Breast epithelium (tissue), 4 donors: ENCODE measurements around the gene RAMP2. TPM values are rescaled to one million over a fixed set of nuclear protein-coding genes. Genes with fewer than 3 reads are reported as not detected.
A peak's percentile ranks its signal among the peaks of the same experiment; 100 is the strongest.
"Not testable (repeated sequence)": the region's sequence is repeated elsewhere in the genome, so short reads cannot be mapped to it uniquely, and the experiment has no call there.

ENCODE experiments used
- DNase-seq, 2 donors: peaks; one replicate each; pipeline ENCODE4 v3.0.0-alpha.2; 2019; ENCODE audit warnings: low spot score in 2 of 2
- H3K27ac ChIP-seq, 2 donors: fragments of 200-600 bp; sonication (generic) in 1 of 2; one replicate each; pipeline ENCODE4 v1.5.1; 2016 to 2019; ENCODE audit warnings: mild to moderate bottlenecking in 1 of 2
- H3K27me3 ChIP-seq, 2 donors: fragments of 200-600 bp; sonication (generic) in 1 of 2; one replicate each; pipeline versions ENCODE4 v1.5.1 to v1.6.0; 2017 to 2019; ENCODE audit warnings: control low read depth in 1 of 2, mild to moderate bottlenecking in 1 of 2
- H3K36me3 ChIP-seq: fragments of 200-600 bp; one replicate; pipeline ENCODE4 v1.5.1; 2019
- H3K4me1 ChIP-seq, 2 donors: fragments of 200-600 bp; sonication (generic); one replicate each; pipeline ENCODE4 v1.5.1; 2016 to 2019; ENCODE audit warnings: control low read depth in 1 of 2
- H3K4me3 ChIP-seq, 3 donors: fragments of 200-600 bp; sonication (generic); 1 replicate in 2 of 3; 2 replicates in 1 of 3; pipeline ENCODE4 v1.5.1; 2016 to 2019; ENCODE audit warnings: mild to moderate bottlenecking in 3 of 3, moderate library complexity in 2 of 3
- H3K9me3 ChIP-seq, 2 donors: fragments of 200-600 bp; sonication (generic) in 1 of 2; one replicate each; pipeline ENCODE4 v1.5.1; 2016 to 2019; ENCODE audit warnings: control low read depth in 1 of 2
- CTCF ChIP-seq, 3 donors: fragments of 450-650 bp; IDR thresholded peaks; one replicate each; pipeline ENCODE4 v1.5.1; 2016 to 2017; ENCODE audit warnings: antibody characterized with exemption in 3 of 3, mild to moderate bottlenecking in 3 of 3, moderate library complexity in 3 of 3
- POLR2A ChIP-seq: fragments of 450-650 bp; IDR thresholded peaks from one replicate; pipeline ENCODE4 v1.6.1; 2016; ENCODE audit warnings: antibody characterized with exemption, mild to moderate bottlenecking, moderate library complexity
- POLR2AphosphoS5 ChIP-seq, 3 donors: sonication (generic); formaldehyde crosslinking; IDR thresholded peaks; one replicate each; pipeline ENCODE4 v1.6.1; 2017; ENCODE audit warnings: antibody characterized with exemption in 3 of 3
- intact Hi-C: fragments of 100-400 bp; cut with DNase I; formaldehyde crosslinking; loops from one replicate; pipeline ENCODE4 v1.15.1; 2023; ENCODE audit warnings: low total_unique reads
- total RNA-seq, 3 donors: library from RNA; depleted of rRNA; stranded (reverse); fragments of >200 nt; gene quantifications; one replicate each; pipeline ENCODE4 v1.1.0, GENCODE V29; 2016

Gene RAMP2
- total RNA-seq: 100 to 1,000 TPM in 1 of 3 donors, 10 to 100 TPM in 2; 17.9 to 245 (median 29.5) TPM

GRCh38 chr17:42760652-42761581 lies at the start of gene RAMP2:
Gene RAMP2, plus strand, starts transcription at chr17:42761227. Its CDS starts 35 bp downstream, at chr17:42761262.
- Histone ChIP-seq H3K27ac (peak within 1 kb of the TSS; percentile 68 to 72), H3K9me3 (no peaks in the 10 kb centered on the region), H3K36me3 (no peaks in the 10 kb centered on the region), H3K27me3 (no peaks in the 10 kb centered on the region), H3K4me3 (peak within 1 kb of the TSS; percentile 62 to 81 (median 71)), H3K4me1 (no peaks in the 10 kb centered on the region)
- TF ChIP-seq CTCF (IDR thresholded peaks at IDR 0.05) (no peak), POLR2AphosphoS5 (IDR thresholded peaks at IDR 0.05) (no peak)
- intact Hi-C loops: no loop called here
- DNase-seq: no peak

- TF ChIP-seq POLR2AphosphoS5 (IDR thresholded peaks at IDR 0.05) (no peak), CTCF (IDR thresholded peaks at IDR 0.05) (peak; percentile 68 to 85 (median 71))
- peaks cover 35% of the 10 kb centered on the region for H3K36me3 ChIP-seq
- H3K4me3 ChIP-seq: no peak overlapping the region
- no peak overlapping the region for H3K27ac ChIP-seq
- H3K27me3 ChIP-seq: no peaks in the 10 kb centered on the region
- intact Hi-C loops: no loop called here
- H3K4me1 ChIP-seq: no peaks in the 10 kb centered on the region
- DNase-seq: no peak
- no peaks in the 10 kb centered on the region for H3K9me3 ChIP-seq
These were observed 39.9 kb upstream of the RAMP2 start for GRCh38 chr17:42720996-42721583.

GRCh38 chr17:42723636-42724035 lies 37.4 kb upstream of the RAMP2 start:
- Histone ChIP-seq H3K36me3 (peaks cover 17% of the 10 kb centered on the region), H3K4me1 (no peaks in the 10 kb centered on the region), H3K27ac (no peak overlapping the region), H3K9me3 (no peaks in the 10 kb centered on the region), H3K4me3 (no peak overlapping the region), H3K27me3 (no peaks in the 10 kb centered on the region)
- intact Hi-C loops: no loop called here
- DNase-seq: no peak
- TF ChIP-seq POLR2A (no peak), CTCF (IDR thresholded peaks at IDR 0.05) (no peak), POLR2AphosphoS5 (IDR thresholded peaks at IDR 0.05) (no peak)

GRCh38 chr17:42725143-42725542 lies 35.9 kb upstream of the RAMP2 start:
- Histone ChIP-seq H3K4me3 (no peak overlapping the region), H3K27ac (no peak overlapping the region), H3K27me3 (no peaks in the 10 kb centered on the region), H3K36me3 (peaks cover 2% of the 10 kb centered on the region), H3K4me1 (no peaks in the 10 kb centered on the region), H3K9me3 (no peaks in the 10 kb centered on the region)
- intact Hi-C loops: loop anchor here (5.0 kb wide), 2 partner anchors 387 to 843 kb away; no protein-coding TSS in a partner anchor
- DNase-seq: no peak
- TF ChIP-seq POLR2A (no peak), POLR2AphosphoS5 (IDR thresholded peaks at IDR 0.05) (no peak), CTCF (IDR thresholded peaks at IDR 0.05) (no peak)

- DNase-seq: no peak
- intact Hi-C loops: no loop called here
- no peak for TF ChIP-seq CTCF (IDR thresholded peaks at IDR 0.05)
- no peak for TF ChIP-seq POLR2AphosphoS5 (IDR thresholded peaks at IDR 0.05)
- no peak for TF ChIP-seq POLR2A
These were observed 20.3 kb upstream of the RAMP2 start for GRCh38 chr17:42740699-42741098.

GRCh38 chr17:42742916-42743315 lies 18.1 kb upstream of the RAMP2 start:
- DNase-seq, H3K27me3 ChIP-seq, H3K36me3 ChIP-seq, H3K4me3 ChIP-seq, intact Hi-C loops, H3K27ac ChIP-seq, H3K9me3 ChIP-seq, H3K4me1 ChIP-seq: not testable (repeated sequence)

More at GRCh38 chr17:42740699-42741098, 20.3 kb upstream of the RAMP2 start:
- no peaks in the 10 kb centered on the region for H3K36me3 ChIP-seq
- no peaks in the 10 kb centered on the region for H3K9me3 ChIP-seq
- peak overlapping the region in 1 of 2 donors; percentile 41 for H3K27ac ChIP-seq
- H3K27me3 ChIP-seq: no peaks in the 10 kb centered on the region
- H3K4me1 ChIP-seq: peaks cover 3 to 4% of the 10 kb centered on the region in 2 donors
- no peak overlapping the region for H3K4me3 ChIP-seq
